Right renal cortex interstitium (tissue), 3 donors: Measurements from ENCODE around the gene SORCS2. TPM values are rescaled to one million over a fixed set of nuclear protein-coding genes. Genes with fewer than 3 reads are reported as not detected.

Experiments used
- DNase-seq, 3 donors: peaks; one replicate each; pipeline ENCODE4 v3.0.0-alpha.2; 2013; ENCODE audit warnings: low read depth in 3 of 3, low spot score in 2 of 3
- polyA plus RNA-seq, 3 donors: library from polyadenylated mRNA; unstranded; fragments of 120-200 nt; gene quantifications; one replicate each; pipeline ENCODE4 v1.2.1, GENCODE V29; 2013; ENCODE audit not compliant: insufficient read length in 3 of 3

SORCS2 gene
- polyA plus RNA-seq, 3 donors, result 6.6 to 7.9 (median 7.0) TPM

GRCh38 chr4:7239844-7240243 lies 47.5 kb downstream of the SORCS2 start:
- no peak for DNase-seq

- DNase-seq, result no peak
Observed at GRCh38 chr4:7240306-7240705, 48.0 kb downstream of the SORCS2 start.

- DNase-seq, result no peak
Observed at GRCh38 chr4:7241597-7242125, 49.3 kb downstream of the SORCS2 start.

- no peak for DNase-seq
Observed at GRCh38 chr4:7242766-7243165, 50.4 kb downstream of the SORCS2 start.

- DNase-seq, result no peak
Observed at GRCh38 chr4:7243609-7244330, 51.4 kb downstream of the SORCS2 start.

- no peak for DNase-seq
Observed at GRCh38 chr4:7244331-7244665, 52.0 kb downstream of the SORCS2 start.

GRCh38 chr4:7244751-7245320 lies 52.5 kb downstream of the SORCS2 start:
- no peak for DNase-seq

GRCh38 chr4:7247521-7247920 lies 55.2 kb downstream of the SORCS2 start:
- no peak for DNase-seq

- no peak for DNase-seq
Observed at GRCh38 chr4:7247946-7248345, 55.6 kb downstream of the SORCS2 start.

- no peak for DNase-seq
Observed at GRCh38 chr4:7248857-7249256, 56.5 kb downstream of the SORCS2 start.

GRCh38 chr4:7251321-7251720 lies 59.0 kb downstream of the SORCS2 start:
- no peak for DNase-seq

GRCh38 chr4:7252051-7252450 lies 59.7 kb downstream of the SORCS2 start:
- DNase-seq, result no peak

- DNase-seq, result no peak
Observed at GRCh38 chr4:7252510-7253340, 60.4 kb downstream of the SORCS2 start.

GRCh38 chr4:7253341-7253700 lies 61.0 kb downstream of the SORCS2 start:
- DNase-seq, result no peak

GRCh38 chr4:7253837-7254236 lies 61.5 kb downstream of the SORCS2 start:
- DNase-seq, result no peak

GRCh38 chr4:7254736-7255487 lies 62.6 kb downstream of the SORCS2 start:
- no peak for DNase-seq

GRCh38 chr4:7255488-7255881 lies 63.1 kb downstream of the SORCS2 start:
- no peak for DNase-seq

GRCh38 chr4:7255996-7256395 lies 63.7 kb downstream of the SORCS2 start:
- no peak for DNase-seq

- DNase-seq, result no peak
Observed at GRCh38 chr4:7256984-7257810, 64.9 kb downstream of the SORCS2 start.

- DNase-seq, result no peak
Observed at GRCh38 chr4:7259039-7259438, 66.7 kb downstream of the SORCS2 start.
